GM12864 (cell line): ENCODE results near the gene ARHGEF1.

Source experiments
- DNase-seq: peaks from one replicate; pipeline ENCODE4 v3.0.0-alpha.2; 2011; ENCODE audit warnings: low read depth
- H3K4me3 ChIP-seq: 2 replicates; pipeline ENCODE4 v1.5.1; 2011; ENCODE audit warnings: mild to moderate bottlenecking, low read depth, low read length, control low read depth
- TF ChIP-seq, protein P1 (sequence below): IDR thresholded peaks from 2 replicates; pipeline ENCODE4 v1.5.1; 2011; ENCODE audit warnings: low read depth, mild to moderate bottlenecking, moderate library complexity, low read length, control low read depth, inconsistent platforms; ENCODE audit errors: missing control alignments

ARHGEF1 gene

DNA sequence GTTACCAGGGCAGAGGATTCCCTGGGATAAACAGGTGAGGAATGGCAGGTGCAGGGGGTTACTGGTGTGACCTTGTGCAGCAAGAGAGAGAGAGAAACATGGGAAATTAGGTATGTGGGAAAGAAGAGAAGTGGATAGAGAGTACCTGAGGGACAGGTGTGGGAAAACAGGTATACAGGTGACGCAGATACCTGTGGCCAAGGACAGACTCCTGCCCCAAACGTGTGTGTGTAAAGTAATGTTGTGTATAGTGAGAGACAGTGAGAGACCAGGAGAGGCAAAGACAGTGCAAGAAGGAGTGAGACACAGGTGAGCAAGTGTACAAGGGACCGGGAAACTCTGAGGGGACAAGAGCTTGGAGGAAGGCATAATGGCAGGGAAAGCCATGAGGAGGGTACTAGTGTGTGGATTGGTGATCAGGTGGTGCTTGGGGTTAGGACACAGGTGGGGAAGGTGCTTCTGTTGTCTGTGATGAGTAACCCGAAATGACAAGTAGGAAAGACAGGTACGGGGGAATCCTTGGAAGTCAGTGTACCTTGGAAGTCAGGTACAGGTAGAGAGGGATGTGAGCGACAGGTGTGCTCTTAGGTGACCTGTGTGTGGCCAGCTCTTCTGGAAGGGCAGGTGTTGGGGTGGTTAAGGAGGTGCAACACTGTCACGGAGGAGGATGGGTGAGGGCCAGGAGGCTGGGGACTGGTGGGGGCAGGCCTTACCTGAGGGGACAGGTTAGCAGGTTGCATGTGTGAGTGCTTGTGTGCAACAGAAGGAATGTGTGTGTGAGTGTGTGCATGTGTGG, 42.4 kb downstream of the ARHGEF1 start:
- TF ChIP-seq, protein P1, sequence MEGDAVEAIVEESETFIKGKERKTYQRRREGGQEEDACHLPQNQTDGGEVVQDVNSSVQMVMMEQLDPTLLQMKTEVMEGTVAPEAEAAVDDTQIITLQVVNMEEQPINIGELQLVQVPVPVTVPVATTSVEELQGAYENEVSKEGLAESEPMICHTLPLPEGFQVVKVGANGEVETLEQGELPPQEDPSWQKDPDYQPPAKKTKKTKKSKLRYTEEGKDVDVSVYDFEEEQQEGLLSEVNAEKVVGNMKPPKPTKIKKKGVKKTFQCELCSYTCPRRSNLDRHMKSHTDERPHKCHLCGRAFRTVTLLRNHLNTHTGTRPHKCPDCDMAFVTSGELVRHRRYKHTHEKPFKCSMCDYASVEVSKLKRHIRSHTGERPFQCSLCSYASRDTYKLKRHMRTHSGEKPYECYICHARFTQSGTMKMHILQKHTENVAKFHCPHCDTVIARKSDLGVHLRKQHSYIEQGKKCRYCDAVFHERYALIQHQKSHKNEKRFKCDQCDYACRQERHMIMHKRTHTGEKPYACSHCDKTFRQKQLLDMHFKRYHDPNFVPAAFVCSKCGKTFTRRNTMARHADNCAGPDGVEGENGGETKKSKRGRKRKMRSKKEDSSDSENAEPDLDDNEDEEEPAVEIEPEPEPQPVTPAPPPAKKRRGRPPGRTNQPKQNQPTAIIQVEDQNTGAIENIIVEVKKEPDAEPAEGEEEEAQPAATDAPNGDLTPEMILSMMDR, result no peak
- DNase-seq, result no peak
- no peak overlapping the region for H3K4me3 ChIP-seq

DNA sequence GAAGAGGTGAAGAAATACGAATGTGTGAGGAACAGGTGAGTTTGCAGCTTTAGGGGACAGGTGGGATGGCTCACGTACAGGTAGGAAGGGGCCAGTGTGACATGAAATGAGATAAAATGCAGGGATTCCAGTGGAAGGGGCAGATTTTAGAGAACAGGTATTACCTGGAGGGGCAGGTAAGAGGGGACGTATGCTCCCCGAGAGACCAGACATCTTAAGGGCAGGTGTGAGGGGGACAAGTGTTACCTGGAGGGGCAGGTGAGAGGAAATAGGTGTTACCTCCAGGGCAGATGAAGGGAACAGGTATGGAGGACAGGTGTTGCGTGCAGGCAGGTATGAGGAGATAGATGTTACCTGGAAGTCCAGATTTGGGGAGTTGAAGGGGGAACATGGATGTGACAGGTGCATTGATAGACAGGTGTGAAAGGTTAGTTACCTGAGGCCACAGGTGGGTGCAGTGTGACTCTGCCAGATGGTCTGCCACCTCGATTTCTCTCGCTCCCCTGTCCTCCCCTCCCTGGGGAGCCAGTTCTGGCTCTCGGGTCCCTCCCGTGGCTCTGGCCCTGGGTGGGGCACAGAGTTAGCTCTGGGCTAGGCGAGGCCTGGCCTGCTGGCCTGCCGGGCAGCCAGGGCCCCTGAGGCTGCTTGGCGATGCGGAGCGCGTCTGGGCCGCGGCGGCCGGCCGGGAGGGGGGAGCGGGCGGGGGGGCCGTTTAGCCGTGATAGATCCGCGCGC, 43.2 kb downstream of the ARHGEF1 start:
- TF ChIP-seq, protein P1, result no peak
- H3K4me3 ChIP-seq, result no peak overlapping the region
- no peak for DNase-seq

DNA sequence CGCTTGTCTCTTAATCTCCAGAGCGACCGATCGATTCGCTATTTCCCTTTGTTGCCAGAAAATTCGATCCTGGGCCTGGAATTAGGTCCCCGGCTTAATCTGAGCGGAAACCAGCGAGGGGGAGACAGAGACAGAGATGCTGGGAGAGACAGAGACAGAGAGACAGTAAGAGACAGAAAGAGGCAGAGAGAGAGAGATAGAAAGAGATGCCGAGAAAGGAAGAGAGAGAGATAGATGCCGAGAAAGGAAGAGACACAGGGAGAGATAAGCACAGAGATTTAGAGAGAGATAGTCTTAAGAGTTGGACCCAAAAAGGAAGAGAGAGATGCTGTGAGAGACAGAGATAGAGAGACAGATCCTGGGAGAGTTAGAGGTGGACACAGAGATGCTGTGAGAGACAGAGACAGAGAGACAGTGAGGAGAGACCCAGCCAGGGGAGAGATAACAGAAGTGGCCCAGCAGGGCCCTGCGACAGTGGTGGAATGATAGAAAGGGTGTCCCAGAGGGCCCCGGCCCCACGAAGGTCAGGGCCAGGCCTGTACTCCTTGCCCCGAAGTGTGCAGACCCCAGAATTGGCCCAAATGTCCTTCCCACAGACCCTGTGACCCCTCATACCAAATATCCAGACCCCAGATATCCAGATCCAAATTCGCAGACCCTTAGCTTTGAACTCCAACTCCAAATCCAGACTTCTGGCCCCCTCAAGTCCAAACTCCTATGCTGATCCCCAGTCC, 43.9 kb downstream of the ARHGEF1 start:
- TF ChIP-seq, protein P1, result no peak
- no peak for DNase-seq
- H3K4me3 ChIP-seq, result no peak overlapping the region

DNA sequence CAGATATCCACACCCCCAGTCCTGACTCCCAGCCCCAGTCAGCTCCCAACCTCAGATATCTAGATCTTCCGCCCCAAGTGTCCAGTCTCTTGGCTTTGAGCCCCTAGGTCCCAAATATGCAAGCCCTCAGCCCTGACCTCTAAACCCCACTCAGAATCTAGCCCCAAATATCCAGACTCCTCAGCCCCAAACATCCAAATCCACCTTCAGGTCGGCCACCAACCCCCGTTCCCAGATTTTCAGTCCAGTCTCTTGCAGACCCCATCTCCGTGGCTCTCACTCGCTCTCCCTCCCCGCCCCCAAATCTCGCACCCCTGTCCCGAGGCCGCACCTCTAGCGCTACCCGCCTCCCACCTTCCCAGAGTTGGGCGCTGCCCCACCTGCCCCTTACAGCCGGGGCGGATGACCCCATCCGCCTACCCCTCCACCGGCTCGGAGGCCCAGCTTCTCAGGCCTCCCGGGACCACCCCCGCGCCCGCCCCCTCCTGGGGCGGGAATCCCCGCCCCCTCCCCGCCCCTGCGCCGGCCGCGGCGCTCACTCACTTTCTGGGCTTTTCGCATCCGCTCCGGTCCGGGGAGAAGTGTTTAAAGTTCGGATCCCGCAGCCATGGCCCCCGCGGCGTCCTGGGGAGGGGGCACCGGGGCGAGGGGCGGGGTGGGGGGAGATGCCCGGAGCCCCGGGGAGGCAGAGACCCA, 44.7 kb downstream of the ARHGEF1 start:
- TF ChIP-seq, protein P1, result no peak
- H3K4me3 ChIP-seq, result peak overlapping the region; percentile 54

DNA sequence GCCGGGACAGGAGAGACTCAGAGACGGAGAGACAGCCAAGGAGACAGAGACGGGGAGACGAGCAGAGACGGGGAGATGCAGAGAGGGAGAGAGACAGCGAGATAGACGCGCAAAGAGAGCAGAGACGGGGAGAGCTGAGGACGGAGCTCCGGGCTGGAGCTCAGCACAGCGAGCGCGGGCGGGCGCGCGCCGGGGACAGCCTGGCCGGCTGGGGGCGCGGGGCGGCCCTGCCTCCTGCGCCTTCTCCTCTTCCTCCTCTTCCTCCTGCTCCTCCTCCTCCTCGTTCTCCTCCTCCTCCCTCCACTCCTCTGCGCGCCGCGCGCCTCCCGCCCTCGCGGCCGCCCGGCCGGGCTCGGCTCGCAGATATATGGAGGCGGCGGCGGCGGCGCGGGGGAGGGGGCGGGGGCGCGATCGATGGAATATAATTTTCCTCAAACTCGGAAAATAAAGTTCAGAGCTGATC, 45.3 kb downstream of the ARHGEF1 start, which contains the start of gene ERFL:
Gene ERFL (minus strand): TSS at position 229 of the 463 bp plus-strand sequence. CDS start 15,530 bp downstream, outside the sequence.
- DNase-seq, result no peak
- peak within 1 kb of the TSS; percentile 54 for H3K4me3 ChIP-seq
- TF ChIP-seq, protein P1, result no peak

More for the DNA sequence above, 44.7 kb downstream of the ARHGEF1 start:
- DNase-seq, result no peak
